M059J (cell line): Measurements from ENCODE around the gene CDKAL1. TPM values are rescaled to one million over a fixed set of nuclear protein-coding genes. Genes with fewer than 3 reads are reported as not detected.
A peak's percentile ranks its signal among the peaks of the same experiment; 100 is the strongest.
"Not testable (repeated sequence)": the region's sequence is repeated elsewhere in the genome, so short reads cannot be mapped to it uniquely, and the experiment has no call there.

Experiments
- DNase-seq: peaks from one replicate; pipeline ENCODE4 v3.0.0-alpha.2; 2012; ENCODE audit warnings: low read depth
- total RNA-seq: library from RNA; depleted of rRNA; stranded (reverse); fragments of >200 nt; shearing (Covaris generic); gene quantifications from 2 replicates; pipeline ENCODE4 v1.2.3, GENCODE V29; 2014

CDKAL1 gene
- total RNA-seq, 1 experiment from 2014 or later, result 36.4 TPM

DNA sequence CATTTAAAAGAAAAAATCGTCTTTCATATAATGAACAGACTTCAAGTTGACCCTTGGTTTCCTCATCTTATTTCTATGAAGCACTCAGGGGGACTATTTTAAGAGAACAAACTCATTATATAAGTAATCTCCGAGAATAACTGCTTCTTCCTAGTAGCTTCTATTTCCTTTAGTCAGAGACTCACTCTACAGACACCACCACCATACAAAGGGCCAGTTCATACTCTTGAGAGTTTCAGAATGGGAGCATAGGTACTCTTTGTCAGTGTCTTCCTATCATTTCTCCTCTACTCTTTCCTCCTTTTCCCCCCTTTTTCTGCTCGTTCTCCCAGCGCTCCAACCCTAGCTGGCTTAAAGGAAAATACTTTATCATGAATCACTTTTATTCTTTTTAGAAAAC is 104.9 kb downstream of the CDKAL1 start:
- DNase-seq, result no peak

- DNase-seq, result no peak
Measured at GRCh38 chr6:20640181-20640580, 105.9 kb downstream of the CDKAL1 start.

GRCh38 chr6:20642441-20642840 is 108.2 kb downstream of the CDKAL1 start:
- DNase-seq, result no peak

GRCh38 chr6:20644667-20645370 is 110.6 kb downstream of the CDKAL1 start:
- DNase-seq, result no peak

DNA sequence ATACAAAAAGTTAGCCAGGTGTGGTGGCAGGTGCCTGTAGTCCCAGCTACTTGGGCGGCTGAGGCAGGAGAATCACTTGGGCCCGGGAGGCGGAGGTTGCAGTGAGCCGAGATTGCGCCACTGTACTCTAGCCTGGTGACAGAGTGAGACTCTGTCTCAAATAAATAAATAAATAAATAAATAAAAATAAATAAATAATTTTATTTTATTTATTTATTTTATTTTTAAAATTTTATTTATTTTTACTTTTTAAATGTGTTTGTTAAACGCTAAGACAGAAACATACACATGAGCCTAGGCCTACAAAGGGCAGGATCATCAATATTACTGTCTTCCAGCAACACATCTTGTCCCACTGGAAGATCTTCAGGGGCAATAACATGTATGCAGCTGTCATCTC is 111.3 kb downstream of the CDKAL1 start:
- DNase-seq, result not testable (repeated sequence)

DNA sequence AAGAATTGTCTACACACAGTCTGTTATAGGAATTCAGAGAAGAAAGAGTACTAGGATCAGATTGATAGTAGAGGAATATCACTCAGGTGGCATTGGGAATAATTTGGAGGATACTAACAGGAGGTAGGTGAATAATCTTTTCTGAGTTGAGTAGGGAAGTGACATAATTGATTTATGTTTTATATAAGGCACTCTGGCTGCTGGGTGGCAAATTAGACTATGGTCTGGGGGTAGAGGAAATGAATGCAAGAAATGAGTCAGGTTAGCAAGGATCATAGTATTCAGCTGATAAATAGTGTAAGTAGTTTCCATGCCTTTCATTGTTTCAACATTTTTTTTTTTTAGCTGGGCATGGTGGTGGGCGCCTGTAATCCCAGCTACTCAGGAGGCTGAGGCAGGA is 113.3 kb downstream of the CDKAL1 start:
- DNase-seq, result no peak

DNA sequence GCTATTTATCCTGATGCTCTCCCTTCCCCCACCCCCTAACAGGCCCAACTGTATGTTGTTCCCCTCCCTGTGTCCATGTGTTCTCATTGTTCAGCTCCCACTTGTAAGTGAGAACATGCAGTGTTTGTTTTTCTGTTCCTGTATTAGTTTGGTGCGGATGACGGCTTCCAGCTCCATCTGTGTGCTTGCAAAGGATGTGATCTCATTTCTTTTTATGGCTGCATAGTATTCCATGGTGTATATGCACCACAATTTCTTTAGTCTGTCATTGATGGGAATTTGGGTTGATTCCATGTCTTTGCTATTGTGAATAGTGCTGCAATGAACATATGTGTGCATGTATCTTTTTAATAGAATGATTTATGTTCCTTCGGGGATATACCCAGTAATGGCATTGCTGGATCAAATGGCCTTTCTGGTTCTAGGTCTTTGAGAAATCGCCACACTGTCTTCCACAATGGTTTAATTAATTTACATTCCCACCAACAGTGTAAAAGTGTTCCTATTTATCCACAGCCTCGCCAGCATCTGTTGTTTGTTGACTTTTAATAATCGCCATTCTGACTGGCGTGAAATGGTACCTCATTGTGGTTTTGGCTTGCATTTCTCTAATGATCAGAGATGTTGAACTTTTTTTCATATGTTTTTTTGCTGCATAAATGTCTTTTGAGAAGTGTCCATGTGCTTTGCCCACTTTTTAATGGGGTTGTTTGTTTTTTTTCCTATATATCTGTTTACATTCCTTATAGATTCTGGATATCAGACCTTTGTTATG is 115.6 kb downstream of the CDKAL1 start:
- DNase-seq, result not testable (repeated sequence)

DNA sequence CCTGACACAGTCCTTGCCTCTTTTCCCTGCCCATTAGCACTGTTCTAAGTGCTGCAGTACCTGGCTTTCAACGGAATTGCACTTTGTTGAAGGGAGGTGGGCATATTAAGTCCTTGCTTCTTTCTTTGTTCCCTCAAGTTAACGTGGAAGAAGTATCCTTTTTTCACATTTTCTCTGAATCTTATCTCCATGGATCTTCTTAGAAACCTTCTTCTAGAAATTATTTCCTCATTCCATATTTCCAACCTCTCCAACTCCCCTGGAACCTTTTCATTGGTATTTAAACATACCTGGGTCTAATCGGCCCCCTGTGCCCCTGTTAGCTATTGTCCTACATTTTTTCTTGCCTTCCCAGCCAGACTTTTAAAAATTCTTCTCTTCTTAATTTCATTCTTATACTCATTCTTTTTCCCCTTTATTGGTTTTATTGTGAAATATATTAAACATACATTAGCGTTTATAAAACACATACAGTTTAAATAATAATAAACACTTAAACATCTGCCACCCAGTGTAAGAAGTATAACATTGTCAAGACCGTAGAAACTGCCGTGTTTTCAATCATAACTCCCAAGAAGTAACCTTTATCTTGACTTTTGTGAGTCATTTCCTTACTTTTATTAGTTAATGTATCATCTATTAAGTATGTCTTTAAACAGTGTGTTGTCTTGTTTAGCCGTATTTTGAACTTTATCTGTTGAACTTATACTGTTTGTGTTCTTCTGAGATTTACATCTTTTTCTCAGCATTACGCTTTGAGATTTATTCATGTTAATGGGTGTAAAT is 118.2 kb downstream of the CDKAL1 start:
- peak; percentile 76 for DNase-seq

- DNase-seq, result no peak
Measured at GRCh38 chr6:20653085-20653479, 118.8 kb downstream of the CDKAL1 start.

GRCh38 chr6:20655317-20655716 is 121.1 kb downstream of the CDKAL1 start:
- no peak for DNase-seq

GRCh38 chr6:20657274-20657800 is 123.1 kb downstream of the CDKAL1 start:
- DNase-seq, result no peak

GRCh38 chr6:20658053-20658452 is 123.8 kb downstream of the CDKAL1 start:
- DNase-seq, result peak; percentile 34

- DNase-seq, result no peak
Measured at GRCh38 chr6:20658516-20658915, 124.3 kb downstream of the CDKAL1 start.

DNA sequence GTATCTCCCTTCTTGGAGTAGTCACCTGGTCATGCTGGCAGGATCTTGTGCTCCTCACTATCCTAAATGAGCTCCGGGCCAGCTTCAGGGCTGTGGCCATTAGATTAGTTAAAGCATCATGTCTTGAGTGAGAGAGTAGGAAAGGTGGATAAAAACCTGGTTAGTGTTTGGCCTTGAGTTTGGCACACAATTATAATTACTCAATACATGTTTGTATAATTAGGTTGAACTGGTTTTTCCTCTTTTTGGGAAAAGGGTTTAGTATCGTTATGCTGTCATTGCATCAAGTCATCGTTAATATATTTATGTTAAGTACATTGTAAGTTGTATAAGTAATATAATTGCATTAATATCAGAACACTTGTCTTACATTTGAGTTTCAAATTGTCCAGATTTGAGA is 126.3 kb downstream of the CDKAL1 start:
- DNase-seq, result no peak

GRCh38 chr6:20661721-20662120 is 127.5 kb downstream of the CDKAL1 start:
- no peak for DNase-seq

- DNase-seq, result no peak
Measured at GRCh38 chr6:20664250-20664649, 130.0 kb downstream of the CDKAL1 start.

- DNase-seq, result no peak
Measured at GRCh38 chr6:20665290-20665689, 131.0 kb downstream of the CDKAL1 start.

DNA sequence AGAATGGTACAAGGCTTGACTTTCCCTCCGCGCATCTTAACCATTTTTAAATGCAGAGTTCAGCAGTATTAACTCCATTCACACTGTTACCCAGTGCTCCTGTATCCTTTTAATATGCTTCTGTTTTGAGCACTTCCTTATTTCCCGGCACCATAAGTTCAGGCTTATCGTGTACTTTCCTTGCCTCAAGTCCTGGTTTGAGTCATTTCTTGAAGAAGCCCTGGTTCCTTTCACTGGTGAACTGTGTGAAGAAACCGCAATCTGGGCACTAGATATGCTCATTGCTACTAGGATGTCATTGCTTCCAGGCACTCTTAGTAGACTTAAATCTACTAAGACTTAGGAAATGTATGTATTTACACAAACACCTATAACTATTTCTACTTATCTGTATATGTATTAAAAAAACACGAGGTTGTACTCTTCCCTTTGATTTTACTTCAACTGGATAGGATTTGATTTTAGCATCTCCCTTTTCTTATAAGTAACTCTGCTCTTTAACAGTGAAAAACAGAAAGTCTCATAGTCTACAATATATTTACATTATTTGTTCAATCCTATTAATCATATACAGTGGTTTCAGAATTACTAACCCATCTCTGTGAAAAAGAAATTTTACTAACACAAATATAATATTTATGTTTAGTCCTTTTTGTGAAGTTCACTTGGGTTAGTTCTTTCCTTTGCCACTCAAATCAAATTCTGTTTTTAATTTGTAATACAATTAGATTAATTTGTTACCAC is 135.5 kb downstream of the CDKAL1 start:
- DNase-seq, result no peak

- DNase-seq, result no peak
Measured at GRCh38 chr6:20670750-20671149, 136.5 kb downstream of the CDKAL1 start.

DNA sequence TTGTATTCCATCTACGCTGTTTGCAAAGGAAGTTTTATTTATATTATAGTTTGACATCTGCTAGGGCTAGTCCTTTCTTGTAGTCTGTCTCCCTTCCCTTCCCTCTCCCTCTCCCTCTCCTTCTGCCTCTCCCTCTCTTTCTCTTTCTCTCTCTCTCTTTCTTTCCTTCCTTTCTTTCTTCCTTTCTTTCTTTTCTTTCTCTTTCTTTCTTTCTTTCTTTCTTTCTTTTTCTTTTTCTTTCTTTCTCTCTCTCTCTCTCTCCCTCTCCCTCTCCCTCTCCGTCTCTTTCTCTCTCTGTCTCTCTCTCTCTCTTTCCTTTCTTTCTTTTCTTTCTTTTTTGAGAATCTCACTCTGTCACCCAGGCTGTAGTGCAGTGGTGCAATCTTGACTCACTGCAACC is 137.8 kb downstream of the CDKAL1 start:
- no peak for DNase-seq

GRCh38 chr6:20673458-20673857 is 139.2 kb downstream of the CDKAL1 start:
- DNase-seq, result no peak

DNA sequence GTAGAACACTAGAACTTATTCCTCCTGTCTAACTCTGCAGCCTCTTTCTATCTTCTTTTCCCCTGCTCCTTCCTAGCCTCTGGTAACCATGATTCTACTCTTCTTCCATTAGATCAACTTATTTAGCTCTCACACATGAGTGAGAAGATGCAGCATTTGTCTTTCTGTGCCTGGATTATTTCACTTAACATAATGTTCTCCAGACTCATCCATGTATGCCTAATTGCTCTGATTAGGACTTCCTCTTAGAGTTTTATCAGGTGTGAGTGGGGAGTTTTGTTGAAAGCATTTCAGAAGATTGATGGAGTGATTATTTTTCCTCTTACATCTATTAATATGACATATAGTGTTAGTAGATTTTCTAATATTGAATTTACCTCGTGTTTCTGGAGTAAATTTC is 140.4 kb downstream of the CDKAL1 start:
- DNase-seq, result no peak
